Measurements from ENCODE around the gene SGO2. TPM values are rescaled to one million over a fixed set of nuclear protein-coding genes. Genes with fewer than 3 reads are reported as not detected.
"Not testable (repeated sequence)": the region's sequence is repeated elsewhere in the genome, so short reads cannot be mapped to it uniquely, and the experiment has no call there.

SGO2 gene
- polyA plus RNA-seq, 3 donors from 2014 or later = 3.4 to 6.1 (median 4.3) TPM

DNA sequence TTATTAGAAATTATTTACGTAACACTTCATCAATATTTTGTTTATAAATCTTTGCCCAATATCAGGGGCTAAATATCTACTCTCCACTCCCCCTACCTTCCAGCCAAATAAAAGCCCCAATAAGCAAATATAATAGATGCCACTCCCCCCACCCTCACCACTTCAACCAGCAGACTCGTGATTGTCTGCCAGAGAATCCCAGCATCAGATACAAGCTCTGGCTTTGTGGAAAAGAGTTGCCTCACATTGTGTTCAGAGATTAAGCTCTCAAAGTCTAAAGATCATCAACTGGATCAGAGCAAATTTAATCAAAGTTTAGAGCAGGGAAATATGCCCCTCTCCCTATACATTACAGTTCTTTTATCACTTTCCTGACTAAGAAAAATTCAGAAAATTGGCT, 99.3 kb downstream of the SGO2 start:
- Mint-ChIP-seq H3K27ac (no peak overlapping the region), H3K36me3 (no peaks in the 10 kb centered on the region)

DNA sequence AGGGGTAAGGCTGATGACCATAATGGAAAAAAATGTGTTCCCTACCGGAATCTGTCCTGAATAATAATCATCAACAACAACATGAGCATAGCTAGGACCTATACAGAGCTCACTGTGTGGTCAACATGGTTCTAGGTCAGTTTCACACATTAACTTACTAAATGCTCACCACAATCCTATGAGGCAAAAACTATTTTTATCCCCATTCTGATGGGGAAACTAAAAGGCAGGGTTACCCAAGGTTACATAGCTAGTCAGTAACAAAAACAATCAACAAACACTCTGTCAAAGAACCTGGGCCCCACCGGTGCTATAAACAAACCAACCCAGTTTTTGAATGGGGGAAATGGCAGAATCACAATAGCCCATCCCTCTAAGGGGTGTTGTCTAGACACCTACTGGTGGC, 100.0 kb downstream of the SGO2 start:
- DNase-seq = no peak
- H3K4me1 Mint-ChIP-seq = no peaks in the 10 kb centered on the region
- no peak overlapping the region for H3K27ac Mint-ChIP-seq
- no peaks in the 10 kb centered on the region for H3K36me3 Mint-ChIP-seq
- H3K9me3 Mint-ChIP-seq = no peaks in the 10 kb centered on the region
- peaks cover 0 to 2% (median 2%) of the 10 kb centered on the region in 3 donors for H3K27me3 Mint-ChIP-seq (ENCODE audit: low read depth in 3 of 3)
- no peak overlapping the region for H3K4me3 Mint-ChIP-seq

More for the DNA sequence above, 99.3 kb downstream of the SGO2 start:
- H3K4me1 Mint-ChIP-seq = no peaks in the 10 kb centered on the region
- no peak overlapping the region for H3K4me3 Mint-ChIP-seq
- peaks cover 0 to 2% (median 2%) of the 10 kb centered on the region in 3 donors for H3K27me3 Mint-ChIP-seq (ENCODE audit: low read depth in 3 of 3)
- no peaks in the 10 kb centered on the region for H3K9me3 Mint-ChIP-seq
- DNase-seq = no peak

DNA sequence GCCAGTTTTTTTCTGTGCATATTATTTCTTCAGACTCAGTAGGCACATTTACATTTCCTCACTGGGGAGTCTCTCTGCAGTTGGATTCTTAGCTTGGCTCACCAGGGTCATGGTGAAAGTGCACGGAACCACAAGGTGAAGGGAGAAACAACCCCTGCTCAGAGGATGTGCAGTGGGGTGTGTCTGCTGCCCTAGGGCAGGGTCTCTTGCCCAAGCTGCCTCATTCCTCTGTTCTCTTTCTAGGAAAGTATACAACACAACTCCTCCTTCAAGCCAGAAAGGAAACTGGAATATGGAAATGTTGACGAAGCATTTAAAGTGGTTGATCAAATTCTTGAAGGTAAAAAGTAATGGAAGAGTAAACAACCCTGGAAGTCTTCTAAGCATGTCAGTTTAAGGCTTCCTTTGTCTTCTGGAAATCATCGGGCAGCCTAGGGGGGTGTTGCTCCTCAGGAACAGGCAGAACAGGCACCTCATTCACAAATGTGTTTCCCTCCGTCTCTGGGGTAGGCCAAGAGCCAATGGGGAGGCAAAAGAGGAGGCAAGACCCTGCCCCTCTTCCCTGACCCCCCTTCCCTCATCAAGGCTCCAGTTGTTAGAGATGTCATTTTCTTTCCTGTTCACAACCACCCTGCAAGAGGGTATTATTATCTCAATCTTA, 101.2 kb downstream of the SGO2 start:
- Mint-ChIP-seq H3K4me3 (no peak overlapping the region), H3K36me3 (no peaks in the 10 kb centered on the region), H3K27ac (no peak overlapping the region)

DNA sequence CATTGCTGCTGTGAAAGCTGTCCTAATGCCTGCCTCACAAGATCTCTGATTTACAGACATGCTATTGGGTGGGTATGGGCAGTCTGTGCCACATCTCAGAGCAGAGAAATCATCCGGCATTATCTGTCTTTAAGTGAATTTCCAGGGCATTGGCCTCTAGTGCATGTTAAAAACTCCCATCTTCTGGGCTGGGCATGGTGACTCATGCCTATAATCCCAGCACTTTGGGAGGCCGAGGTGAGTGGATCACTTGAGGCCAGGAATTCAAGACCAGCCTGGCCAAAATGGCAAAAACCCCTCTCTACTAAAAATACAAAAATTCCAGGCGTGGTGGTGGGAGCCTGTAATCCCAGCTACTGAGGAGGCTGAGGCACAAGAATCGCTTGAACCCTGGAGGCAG, 102.5 kb downstream of the SGO2 start:
- H3K36me3 Mint-ChIP-seq; H3K27me3 Mint-ChIP-seq (ENCODE audit: low read depth in 3 of 3); H3K4me3 Mint-ChIP-seq; H3K27ac Mint-ChIP-seq; H3K4me1 Mint-ChIP-seq; H3K9me3 Mint-ChIP-seq; DNase-seq: not testable (repeated sequence)

More for the DNA sequence above, 101.2 kb downstream of the SGO2 start:
- no peak for DNase-seq
- H3K9me3 Mint-ChIP-seq = no peaks in the 10 kb centered on the region
- no peaks in the 10 kb centered on the region for H3K4me1 Mint-ChIP-seq
- H3K27me3 Mint-ChIP-seq (ENCODE audit: low read depth in 3 of 3) = peaks cover 0 to 2% (median 2%) of the 10 kb centered on the region in 3 donors

DNA sequence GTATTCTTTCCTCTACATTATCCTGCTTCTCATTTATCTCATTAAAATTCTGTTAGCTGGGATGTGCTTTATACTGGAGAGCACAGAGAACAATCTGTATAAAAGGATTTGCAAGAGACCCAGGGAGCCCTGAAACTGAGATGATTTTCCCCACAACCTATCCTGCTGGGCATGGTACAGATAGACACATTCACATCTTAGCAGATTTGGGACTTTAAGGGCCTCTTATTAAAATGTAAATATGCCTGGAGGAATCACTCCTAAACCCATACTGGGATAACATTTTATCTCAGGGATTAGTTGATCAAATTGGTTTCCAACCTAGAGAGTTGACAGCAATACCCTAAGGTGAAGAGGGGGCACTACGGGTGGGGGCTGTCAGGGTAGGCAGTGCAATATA, 105.3 kb downstream of the SGO2 start:
- Mint-ChIP-seq H3K9me3 (no peaks in the 10 kb centered on the region), H3K4me3 (no peak overlapping the region), H3K4me1 (no peaks in the 10 kb centered on the region), H3K27me3 (ENCODE audit: low read depth in 3 of 3) (peaks cover 4 to 15% (median 8%) of the 10 kb centered on the region in 3 donors), H3K27ac (no peak overlapping the region), H3K36me3 (no peaks in the 10 kb centered on the region)
- DNase-seq = no peak

Other genes with a start within 250 kb of the SGO2 start
- 1 to 10 TPM in 2 of 3 donors, not detected in 1; 3.4 to 3.9 TPM for gene SPATS2L, start 219.5 kb upstream of the SGO2 start, polyA plus RNA-seq
- 10 to 100 TPM; 15.5 to 19.9 (median 16.0) TPM for gene KCTD18, start 16.1 kb upstream of the SGO2 start, polyA plus RNA-seq
- not detected for gene AOX1, start 59.8 kb downstream of the SGO2 start, polyA plus RNA-seq